Measurements from ENCODE around the gene RASGEF1B. TPM values are rescaled to one million over a fixed set of nuclear protein-coding genes. Genes with fewer than 3 reads are reported as not detected.

Gene RASGEF1B
- total RNA-seq, 1 experiment from 2014 or later, result 8.1 TPM

GRCh38 chr4:81506731-81507130 lies 35.0 kb upstream of the RASGEF1B start:
- Histone ChIP-seq H3K4me3 (ENCODE audit: low read depth, low read length, poor library complexity, severe bottlenecking) (no peak overlapping the region), H3K27me3 (replicated peaks; ENCODE audit: insufficient read depth, low read depth, low read length, poor library complexity) (no peaks in the 10 kb centered on the region), H3K9me3 (ENCODE audit: low read depth, low read length, poor library complexity, severe bottlenecking) (no peaks in the 10 kb centered on the region), H3K4me1 (ENCODE audit: insufficient read depth, low read length, poor library complexity, severe bottlenecking) (no peaks in the 10 kb centered on the region), H3K36me3 (ENCODE audit: insufficient read depth, low read length, poor library complexity, severe bottlenecking) (no peaks in the 10 kb centered on the region), H3K27ac (ENCODE audit: low read depth, low read length, poor library complexity, severe bottlenecking) (no peak overlapping the region)
- TF ChIP-seq EZH2 (IDR thresholded peaks at IDR 0.05; ENCODE audit: borderline replicate concordance, low read depth, low read length, poor library complexity, severe bottlenecking) (no peak), CTCF (conservative IDR thresholded peaks at IDR 0.05; ENCODE audit: low read depth, low read length) (no peak)
- no TSS peak for BruUV-seq (replicated peaks)
- ChIA-PET CTCF (no interaction called here), POLR2A (ENCODE audit: low non-redundant PET) (no interaction called here)
- intact Hi-C loops (cut with micrococcal nuclease; ENCODE audit: unreplicated experiment), result no loop called here
- no peak for DNase-seq (ENCODE audit: low spot score)

GRCh38 chr4:81505726-81506125 lies 34.0 kb upstream of the RASGEF1B start:
- CTCF ChIA-PET, result no interaction called here
- no peaks in the 10 kb centered on the region for H3K27me3 ChIP-seq (replicated peaks; ENCODE audit: insufficient read depth, low read depth, low read length, poor library complexity)
- DNase-seq (ENCODE audit: low spot score), result no peak
- TF ChIP-seq EZH2 (IDR thresholded peaks at IDR 0.05; ENCODE audit: borderline replicate concordance, low read depth, low read length, poor library complexity, severe bottlenecking) (no peak), CTCF (conservative IDR thresholded peaks at IDR 0.05; ENCODE audit: low read depth, low read length) (no peak)
- H3K4me1 ChIP-seq (ENCODE audit: insufficient read depth, low read length, poor library complexity, severe bottlenecking), result no peaks in the 10 kb centered on the region
- H3K27ac ChIP-seq (ENCODE audit: low read depth, low read length, poor library complexity, severe bottlenecking), result no peak overlapping the region
- no peak overlapping the region for H3K4me3 ChIP-seq (ENCODE audit: low read depth, low read length, poor library complexity, severe bottlenecking)
- no peaks in the 10 kb centered on the region for H3K36me3 ChIP-seq (ENCODE audit: insufficient read depth, low read length, poor library complexity, severe bottlenecking)
- POLR2A ChIA-PET (ENCODE audit: low non-redundant PET), result interaction anchor here (0.5 kb wide), 1 partner anchor 868 kb away, joined by 14 read pairs; the partner anchor contains the start of gene HNRNPD
- no peaks in the 10 kb centered on the region for H3K9me3 ChIP-seq (ENCODE audit: low read depth, low read length, poor library complexity, severe bottlenecking)
- BruUV-seq (replicated peaks), result no TSS peak
- intact Hi-C loops (cut with micrococcal nuclease; ENCODE audit: unreplicated experiment), result no loop called here

GRCh38 chr4:81505004-81505598 lies 33.4 kb upstream of the RASGEF1B start:
- POLR2A ChIA-PET (ENCODE audit: low non-redundant PET), result no interaction called here
- TF ChIP-seq EZH2 (IDR thresholded peaks at IDR 0.05; ENCODE audit: borderline replicate concordance, low read depth, low read length, poor library complexity, severe bottlenecking) (no peak), CTCF (conservative IDR thresholded peaks at IDR 0.05; ENCODE audit: low read depth, low read length) (no peak)
- Histone ChIP-seq H3K36me3 (ENCODE audit: insufficient read depth, low read length, poor library complexity, severe bottlenecking) (no peaks in the 10 kb centered on the region), H3K27ac (ENCODE audit: low read depth, low read length, poor library complexity, severe bottlenecking) (no peak overlapping the region), H3K27me3 (replicated peaks; ENCODE audit: insufficient read depth, low read depth, low read length, poor library complexity) (no peaks in the 10 kb centered on the region), H3K9me3 (ENCODE audit: low read depth, low read length, poor library complexity, severe bottlenecking) (no peaks in the 10 kb centered on the region), H3K4me1 (ENCODE audit: insufficient read depth, low read length, poor library complexity, severe bottlenecking) (no peaks in the 10 kb centered on the region), H3K4me3 (ENCODE audit: low read depth, low read length, poor library complexity, severe bottlenecking) (no peak overlapping the region)
- CTCF ChIA-PET, result no interaction called here
- intact Hi-C loops (cut with micrococcal nuclease; ENCODE audit: unreplicated experiment), result no loop called here
- BruUV-seq (replicated peaks), result no TSS peak
- no peak for DNase-seq (ENCODE audit: low spot score)
